HepG2 (cell line): ENCODE results near the gene TXNRD2. TPM values are rescaled to one million over a fixed set of nuclear protein-coding genes. Genes with fewer than 3 reads are reported as not detected.

Experiments used
- CENPX ChIP-seq: sonication (generic); formaldehyde crosslinking; IDR thresholded peaks from 2 replicates; pipeline ENCODE4 v1.9.0; 2021; ENCODE audit warnings: mild to moderate bottlenecking, missing genetic modification reagents, moderate library complexity
- KIAA2018 ChIP-seq: sonication (generic); formaldehyde crosslinking; IDR thresholded peaks from 2 replicates; pipeline ENCODE4 v1.5.0; 2020; ENCODE audit warnings: mild to moderate bottlenecking, missing genetic modification reagents, borderline replicate concordance
- PTBP1 ChIP-seq: fragments of 200-400 bp; formaldehyde crosslinking; IDR thresholded peaks from 2 replicates; pipeline ENCODE4 v1.6.1; 2018; ENCODE audit warnings: low read length, low read depth; ENCODE audit not compliant: poor library complexity, severe bottlenecking
- TOPORS ChIP-seq: sonication (generic); formaldehyde crosslinking; IDR thresholded peaks from 2 replicates; pipeline ENCODE4 v1.8.0; 2023; ENCODE audit warnings: mild to moderate bottlenecking, missing genetic modification reagents
- ZFP91 ChIP-seq: sonication (generic); formaldehyde crosslinking; IDR thresholded peaks from 2 replicates; pipeline ENCODE4 v1.9.0; 2022; ENCODE audit warnings: missing genetic modification reagents, mild to moderate bottlenecking, borderline replicate concordance
- ZNF407 ChIP-seq: sonication (generic); formaldehyde crosslinking; IDR thresholded peaks from one replicate; pipeline ENCODE4 v1.5.1; 2020; ENCODE audit warnings: mild to moderate bottlenecking, missing genetic modification reagents; ENCODE audit errors: not compliant biosample characterization
- ZNF460 ChIP-seq: sonication (generic); formaldehyde crosslinking; IDR thresholded peaks from 2 replicates; pipeline ENCODE4 v1.5.1; 2020; ENCODE audit warnings: missing genetic modification reagents, mild to moderate bottlenecking, borderline replicate concordance
- polyA plus RNA-seq, 8 experiments: library from polyadenylated mRNA; depleted of rRNA in 3 of 8; stranded (reverse) in 7 of 8; unstranded in 1 of 8; fragments of >200 nt; fragmentation: Illumina TruSeq in 4 of 8; extraction: Trizol in 4 of 8; gene quantifications; 2 replicates each; pipeline versions ENCODE4 v1.2.1 to v1.2.3, GENCODE V29; 2011 to 2016; ENCODE audit warnings: low read depth in 4 of 8, missing spikeins in 1 of 8, mixed read lengths in 1 of 8; ENCODE audit not compliant: insufficient read depth in 1 of 8
- total RNA-seq, 5 experiments: library from RNA; depleted of rRNA; stranded (reverse); fragments of >200 nt; fragmentation: Illumina TruSeq; extraction: Trizol; gene quantifications; 2 replicates each; pipeline ENCODE4 v1.2.3, GENCODE V29; 2016; ENCODE audit warnings: low read depth in 1 of 5

TXNRD2 gene
- total and polyA plus RNA-seq, 2 of the 13 experiments (the other 11 are each of a cell fraction or from before 2014, with no cell fraction given), result 17.5 to 18.6 TPM

GRCh38 chr22:19854778-19855503, 86.7 kb downstream of the TXNRD2 start, which contains the start of the genes GNB1L and RTL10 (continued):
- TF ChIP-seq ZNF407 (CRISPR knock-in tag) (no peak), PTBP1 (no peak), TOPORS (CRISPR knock-in tag) (no peak), ZNF460 (CRISPR knock-in tag) (no peak), KIAA2018 (CRISPR knock-in tag) (0 out of 2 replicates have a peak, but pooled peaks have one; percentile 7), CENPX (CRISPR knock-in tag) (no peak), ZFP91 (peak; percentile 92)
